Measurements from ENCODE around the gene UVRAG.

GRCh38 chr11:76151556-76152085 is 336.6 kb downstream of the UVRAG start:
- no peak for TF ChIP-seq GATA1 (IDR thresholded peaks at IDR 0.05; ENCODE audit: low read depth, low read length)
- no peak for TF ChIP-seq POLR2A (IDR thresholded peaks at IDR 0.05; ENCODE audit: low read length)
